IPS DF 19.7 (cell line): ENCODE results near the gene OR1M1.

ENCODE experiments used
- DNase-seq: peaks from one replicate; pipeline ENCODE4 v3.0.0-alpha.2; 2013; ENCODE audit warnings: low read depth, low spot score

OR1M1 gene

GRCh38 chr19:9075064-9075949 lies 11.6 kb upstream of the OR1M1 start:
- no peak for DNase-seq

GRCh38 chr19:9076901-9077300 lies 10.0 kb upstream of the OR1M1 start:
- DNase-seq: no peak

GRCh38 chr19:9078651-9079050 lies 8.2 kb upstream of the OR1M1 start:
- no peak for DNase-seq

- DNase-seq: no peak
Measured at GRCh38 chr19:9107375-9107774, 20.5 kb downstream of the OR1M1 start, which contains the start of gene OR7G2. OR7G2 (minus strand) TSS chr19:9107475; CDS start chr19:9103243, 4,232 bp downstream.

GRCh38 chr19:9109959-9110358 lies 23.1 kb downstream of the OR1M1 start:
- DNase-seq: no peak

- no peak for DNase-seq
Measured at GRCh38 chr19:9115307-9115813, 28.5 kb downstream of the OR1M1 start, which contains the start of gene OR7G1. OR7G1 (minus strand) TSS chr19:9115763; CDS start chr19:9115763, 0 bp downstream.

GRCh38 chr19:9116547-9116946 lies 29.7 kb downstream of the OR1M1 start:
- DNase-seq: no peak

GRCh38 chr19:9126900-9127405 lies 40.1 kb downstream of the OR1M1 start, which contains the start of gene OR7G3:
OR7G3 (minus strand) TSS chr19:9126950; CDS start chr19:9126950, 0 bp downstream.
- no peak for DNase-seq

GRCh38 chr19:9128171-9128570 lies 41.3 kb downstream of the OR1M1 start:
- no peak for DNase-seq

GRCh38 chr19:9130965-9131364 lies 44.1 kb downstream of the OR1M1 start:
- no peak for DNase-seq

- no peak for DNase-seq
Measured at GRCh38 chr19:9132422-9132821, 45.6 kb downstream of the OR1M1 start.

- DNase-seq: no peak
Measured at GRCh38 chr19:9139609-9140158, 52.8 kb downstream of the OR1M1 start.

- DNase-seq: peak; percentile 50
Measured at GRCh38 chr19:9140159-9140874, 53.5 kb downstream of the OR1M1 start, which contains the start of gene ZNF317. ZNF317 (plus strand) TSS chr19:9140397; CDS start chr19:9156017, 15,620 bp downstream.

GRCh38 chr19:9144920-9145319 lies 58.1 kb downstream of the OR1M1 start:
- DNase-seq: no peak
